K562 (cell line): Measurements from ENCODE around the gene SNX19. TPM values are rescaled to one million over a fixed set of nuclear protein-coding genes. Genes with fewer than 3 reads are reported as not detected.
A peak's percentile ranks its signal among the peaks of the same experiment; 100 is the strongest.

ENCODE experiments used
- ARHGAP35 ChIP-seq: fragments of 450-650 bp; IDR thresholded peaks from 2 replicates; pipeline ENCODE4 v1.6.1; 2018; ENCODE audit not compliant: partially characterized antibody
- CBFA2T3 ChIP-seq: fragments of 450-650 bp; IDR thresholded peaks from 2 replicates; pipeline ENCODE4 v1.6.1; 2017
- FOS ChIP-seq: IDR thresholded peaks from 3 replicates; pipeline ENCODE4 v1.6.1; 2011; ENCODE audit not compliant: insufficient read length; ENCODE audit errors: extremely low read depth
- KDM5B ChIP-seq: fragments of 200-600 bp; sonication (generic); IDR thresholded peaks from 2 replicates; pipeline ENCODE4 v1.6.1; 2012; ENCODE audit warnings: low read depth, mild to moderate bottlenecking, moderate library complexity, low read length, control low read depth, inconsistent platforms; ENCODE audit not compliant: insufficient replicate concordance
- MAFK ChIP-seq: IDR thresholded peaks from 2 replicates; pipeline ENCODE4 v1.6.1; 2011; ENCODE audit warnings: low read length, improper control_type of control experiment
- MEIS2 ChIP-seq: fragments of 450-650 bp; IDR thresholded peaks from 2 replicates; pipeline ENCODE4 v1.6.1; 2014; ENCODE audit warnings: mild to moderate bottlenecking; ENCODE audit not compliant: partially characterized antibody
- MGA ChIP-seq: fragments of 450-650 bp; IDR thresholded peaks from 2 replicates; pipeline ENCODE4 v1.6.1; 2016; ENCODE audit warnings: mild to moderate bottlenecking, moderate library complexity
- MIER1 ChIP-seq: fragments of 450-650 bp; IDR thresholded peaks from 2 replicates; pipeline ENCODE4 v1.6.1; 2016; ENCODE audit warnings: antibody characterized with exemption, mild to moderate bottlenecking, low read depth
- NCOA6 ChIP-seq: fragments of 450-650 bp; IDR thresholded peaks from 2 replicates; pipeline ENCODE4 v1.6.1; 2017; ENCODE audit warnings: mild to moderate bottlenecking
- SMAD2 ChIP-seq: fragments of 150-350 bp; IDR thresholded peaks from 2 replicates; pipeline ENCODE4 v1.6.1; 2014; ENCODE audit warnings: low read depth, mild to moderate bottlenecking, low read length
- TCF3 ChIP-seq: sonication (generic); formaldehyde crosslinking; IDR thresholded peaks from 2 replicates; pipeline ENCODE4 v1.4.0; 2020; ENCODE audit warnings: mild to moderate bottlenecking, missing genetic modification reagents
- ZBTB34 ChIP-seq: fragments of 250-450 bp; sonication (Bioruptor Pico); IDR thresholded peaks from 2 replicates; pipeline ENCODE4 v1.8.0; 2021; ENCODE audit warnings: mild to moderate bottlenecking, moderate library complexity
- ZNF347 ChIP-seq: fragments of 450-650 bp; formaldehyde crosslinking; IDR thresholded peaks from 2 replicates; pipeline ENCODE4 v1.4.0; 2020; ENCODE audit warnings: low read depth, mild to moderate bottlenecking, moderate library complexity
- polyA plus RNA-seq, 8 experiments: library from polyadenylated mRNA; depleted of rRNA in 4 of 8; stranded (reverse) in 5 of 8; unstranded in 3 of 8; fragments of >200 nt; fragmentation: Nextera tagmentation in 2 of 8; fragmentation: Illumina TruSeq in 1 of 8; extraction: Ambion mirVana in 2 of 8; extraction: Trizol in 1 of 8; gene quantifications; 2 replicates each; pipeline versions ENCODE4 v1.2.1 to v1.2.3, GENCODE V29; 2011 to 2014; ENCODE audit warnings: inconsistent platforms in 1 of 8, missing spikeins in 1 of 8
- total RNA-seq, 7 experiments: library from RNA; depleted of rRNA in 6 of 7; stranded (reverse); fragments of >200 nt in 6 of 7; fragmentation: Illumina TruSeq in 2 of 7; extraction: Trizol in 2 of 7; gene quantifications; 2 replicates each; pipeline versions ENCODE4 v1.2.1 to v1.2.3, GENCODE V29; 2011 to 2021; ENCODE audit warnings: low replicate concordance in 1 of 7
- TF ChIP-seq, protein P1 (sequence below), 3 experiments: IDR thresholded peaks in 2 of 3; conservative IDR thresholded peaks in 1 of 3; 2 replicates each; pipeline ENCODE4 v1.5.1; 2011 to 2012; ENCODE audit warnings: low read length in 3 of 3, mild to moderate bottlenecking in 3 of 3, control low read depth in 2 of 3, improper control_type of control experiment in 1 of 3, inconsistent platforms in 1 of 3, low read depth in 1 of 3, mixed read lengths in 1 of 3, moderate library complexity in 1 of 3; ENCODE audit not compliant: insufficient read depth in 2 of 3

SNX19 gene
- total and polyA plus RNA-seq, 9 of the 15 experiments (the other 6 are each of a cell fraction or from before 2014, with no cell fraction given), result 2.2 to 31.3 (median 19.6) TPM

- TF ChIP-seq MGA, result no peak
- no peak for TF ChIP-seq MIER1
- TF ChIP-seq MEIS2, result peak; percentile 4
- no peak for TF ChIP-seq ARHGAP35
- 0 out of 2 replicates have a peak, but pooled peaks have one; percentile 8 for TF ChIP-seq CBFA2T3
- TF ChIP-seq, protein P1, sequence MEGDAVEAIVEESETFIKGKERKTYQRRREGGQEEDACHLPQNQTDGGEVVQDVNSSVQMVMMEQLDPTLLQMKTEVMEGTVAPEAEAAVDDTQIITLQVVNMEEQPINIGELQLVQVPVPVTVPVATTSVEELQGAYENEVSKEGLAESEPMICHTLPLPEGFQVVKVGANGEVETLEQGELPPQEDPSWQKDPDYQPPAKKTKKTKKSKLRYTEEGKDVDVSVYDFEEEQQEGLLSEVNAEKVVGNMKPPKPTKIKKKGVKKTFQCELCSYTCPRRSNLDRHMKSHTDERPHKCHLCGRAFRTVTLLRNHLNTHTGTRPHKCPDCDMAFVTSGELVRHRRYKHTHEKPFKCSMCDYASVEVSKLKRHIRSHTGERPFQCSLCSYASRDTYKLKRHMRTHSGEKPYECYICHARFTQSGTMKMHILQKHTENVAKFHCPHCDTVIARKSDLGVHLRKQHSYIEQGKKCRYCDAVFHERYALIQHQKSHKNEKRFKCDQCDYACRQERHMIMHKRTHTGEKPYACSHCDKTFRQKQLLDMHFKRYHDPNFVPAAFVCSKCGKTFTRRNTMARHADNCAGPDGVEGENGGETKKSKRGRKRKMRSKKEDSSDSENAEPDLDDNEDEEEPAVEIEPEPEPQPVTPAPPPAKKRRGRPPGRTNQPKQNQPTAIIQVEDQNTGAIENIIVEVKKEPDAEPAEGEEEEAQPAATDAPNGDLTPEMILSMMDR (IDR thresholded peaks at IDR 0.05 in 2 of 3, conservative IDR thresholded peaks at IDR 0.05 in 1 of 3; ENCODE audit: insufficient read depth in 2 of 3, low read depth in 1 of 3, low read length in 3 of 3), result no peak
- TF ChIP-seq FOS, result no peak
- TF ChIP-seq MAFK, result no peak
- no peak for TF ChIP-seq KDM5B
- peak; percentile 39; the same call in 1 of the 2 replicates for TF ChIP-seq TCF3 (CRISPR knock-in tag)
- no peak for TF ChIP-seq ZBTB34
- no peak for TF ChIP-seq SMAD2
- TF ChIP-seq ZNF347 (CRISPR knock-in tag), result no peak
- TF ChIP-seq NCOA6, result no peak
These were observed 9.7 kb downstream of the SNX19 start (continued) for GRCh38 chr11:130906616-130907015.
